HG03064 (cell line): ENCODE measurements around the gene LSM12.
"Not testable (repeated sequence)": the region's sequence is repeated elsewhere in the genome, so short reads cannot be mapped to it uniquely, and the experiment has no call there.

Source experiments
- ATAC-seq: cut with Tn5 transposase; IDR thresholded peaks from one replicate; pipeline ENCODE4 v1.9.1; 2021; ENCODE audit warnings: low read depth; ENCODE audit not compliant: unreplicated experiment

LSM12 gene

GRCh38 chr17:44008205-44008909, 58.1 kb downstream of the LSM12 start:
- ATAC-seq, result no peak

GRCh38 chr17:44007346-44008204, 58.9 kb downstream of the LSM12 start:
- no peak for ATAC-seq

- ATAC-seq, result no peak
Observed at GRCh38 chr17:44006598-44007345, 59.7 kb downstream of the LSM12 start.

GRCh38 chr17:44006272-44006597, 60.2 kb downstream of the LSM12 start:
- no peak for ATAC-seq

- no peak for ATAC-seq
Observed at GRCh38 chr17:44005527-44006271, 60.8 kb downstream of the LSM12 start.

GRCh38 chr17:44004761-44005526, 61.5 kb downstream of the LSM12 start:
- no peak for ATAC-seq

GRCh38 chr17:44004077-44004760, 62.3 kb downstream of the LSM12 start, which contains the start of gene NAGS:
Gene NAGS, plus strand, starts transcription at chr17:44004622. Its CDS starts 42 bp downstream, at chr17:44004664.
- ATAC-seq, result no peak

GRCh38 chr17:44002141-44002848, 64.2 kb downstream of the LSM12 start:
- no peak for ATAC-seq

GRCh38 chr17:44001461-44001920, 65.0 kb downstream of the LSM12 start:
- no peak for ATAC-seq

- ATAC-seq, result no peak
Observed at GRCh38 chr17:44000871-44001460, 65.5 kb downstream of the LSM12 start.

GRCh38 chr17:44000141-44000860, 66.2 kb downstream of the LSM12 start:
- ATAC-seq, result no peak

GRCh38 chr17:43999024-43999423, 67.4 kb downstream of the LSM12 start:
- no peak for ATAC-seq

- ATAC-seq, result no peak
Observed at GRCh38 chr17:43998552-43998951, 67.9 kb downstream of the LSM12 start.

- not testable (repeated sequence) for ATAC-seq
Observed at GRCh38 chr17:43997180-43997579, 69.3 kb downstream of the LSM12 start.

- no peak for ATAC-seq
Observed at GRCh38 chr17:43995150-43995471, 71.4 kb downstream of the LSM12 start.

GRCh38 chr17:43994272-43995149, 72.0 kb downstream of the LSM12 start:
- ATAC-seq, result no peak

GRCh38 chr17:43992641-43993040, 73.8 kb downstream of the LSM12 start:
- ATAC-seq, result no peak
